Stimulated activated CD4-positive, alpha-beta T cell treated with anti-CD3 and anti-CD28 coated beads, Interleukin-12 subunit alpha, Interleukin-12 subunit beta, amount 100 ng/mL, for 24 hours (primary cell): ENCODE measurements around the gene AKAP8L.

ENCODE experiments used
- DNase-seq, 2 experiments: peaks; one replicate each; pipeline ENCODE4 v3.0.0-alpha.2; 2020; ENCODE audit warnings: low read depth in 2 of 2

The AKAP8L gene

GRCh38 chr19:15449620-15450527 is 31.1 kb upstream of the AKAP8L start, which contains the start of gene WIZ:
TSS of gene WIZ (minus strand) at chr19:15449956. CDS start at chr19:15448307, 1,649 bp downstream.
- peak; percentile 65 to 69 for DNase-seq

DNA sequence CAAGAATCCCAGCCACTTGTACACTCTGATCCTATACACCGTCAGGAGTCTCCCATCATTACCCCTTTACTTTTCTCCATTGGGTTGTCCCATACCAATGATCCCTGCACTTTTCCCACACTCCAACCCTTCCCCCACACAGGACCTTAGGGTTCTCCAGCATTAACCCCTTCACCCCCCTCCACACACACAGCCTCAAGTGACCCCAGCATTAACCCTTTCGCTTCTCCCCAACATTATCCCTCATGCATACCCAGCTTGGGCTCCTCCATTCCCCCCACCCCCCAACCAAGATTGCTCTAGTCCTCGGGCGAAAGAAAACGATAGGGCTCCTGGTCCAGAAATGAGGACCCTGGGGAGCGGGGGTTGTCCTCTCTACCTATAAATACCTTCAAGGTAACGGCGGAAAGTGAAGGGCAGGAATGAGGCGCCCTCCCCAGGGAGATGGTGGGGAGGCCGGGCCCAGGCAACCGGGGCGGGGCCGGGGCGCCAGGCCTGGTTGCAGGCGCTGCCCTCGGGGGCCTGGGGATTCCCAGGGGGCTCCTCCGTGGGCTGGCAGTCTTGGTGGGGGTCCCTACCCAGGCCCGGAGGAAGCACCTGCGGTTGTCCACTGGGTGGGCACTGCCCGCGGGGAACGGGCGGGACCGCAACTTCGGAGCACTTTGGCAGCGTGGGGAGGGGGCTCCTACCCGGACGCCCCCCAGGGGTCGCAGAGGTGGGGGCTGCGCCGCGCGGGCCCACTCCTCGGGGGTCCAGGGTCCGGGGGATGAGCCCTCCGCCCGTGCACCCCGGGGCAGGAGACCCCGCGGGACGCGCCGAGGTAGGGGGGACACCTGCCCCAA is 30.2 kb upstream of the AKAP8L start:
- DNase-seq = no peak

GRCh38 chr19:15448044-15448777 is 29.4 kb upstream of the AKAP8L start:
- DNase-seq = no peak

DNA sequence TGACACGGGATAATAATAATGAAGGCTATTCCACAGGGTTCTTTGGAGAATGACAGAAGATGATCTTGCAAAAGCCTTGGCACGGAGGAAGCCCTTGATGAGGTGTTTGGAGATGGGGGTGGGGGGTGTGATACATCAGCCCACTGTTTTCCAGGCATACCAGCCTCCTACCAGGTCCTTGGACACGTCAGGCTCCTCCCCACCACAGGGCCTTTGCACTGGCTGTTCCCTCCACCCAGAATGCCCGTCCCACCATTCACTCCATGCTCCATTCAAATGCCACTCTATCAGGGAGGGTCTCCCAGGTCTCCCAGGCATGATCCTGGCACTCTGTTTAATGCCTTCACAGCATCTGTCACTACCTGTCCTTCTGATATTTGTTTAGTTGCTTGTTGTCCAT is 28.3 kb upstream of the AKAP8L start:
- no peak for DNase-seq

GRCh38 chr19:15445807-15446376 is 27.1 kb upstream of the AKAP8L start:
- DNase-seq = no peak

- DNase-seq = no peak
Measured at GRCh38 chr19:15445227-15445605, 26.4 kb upstream of the AKAP8L start.

DNA sequence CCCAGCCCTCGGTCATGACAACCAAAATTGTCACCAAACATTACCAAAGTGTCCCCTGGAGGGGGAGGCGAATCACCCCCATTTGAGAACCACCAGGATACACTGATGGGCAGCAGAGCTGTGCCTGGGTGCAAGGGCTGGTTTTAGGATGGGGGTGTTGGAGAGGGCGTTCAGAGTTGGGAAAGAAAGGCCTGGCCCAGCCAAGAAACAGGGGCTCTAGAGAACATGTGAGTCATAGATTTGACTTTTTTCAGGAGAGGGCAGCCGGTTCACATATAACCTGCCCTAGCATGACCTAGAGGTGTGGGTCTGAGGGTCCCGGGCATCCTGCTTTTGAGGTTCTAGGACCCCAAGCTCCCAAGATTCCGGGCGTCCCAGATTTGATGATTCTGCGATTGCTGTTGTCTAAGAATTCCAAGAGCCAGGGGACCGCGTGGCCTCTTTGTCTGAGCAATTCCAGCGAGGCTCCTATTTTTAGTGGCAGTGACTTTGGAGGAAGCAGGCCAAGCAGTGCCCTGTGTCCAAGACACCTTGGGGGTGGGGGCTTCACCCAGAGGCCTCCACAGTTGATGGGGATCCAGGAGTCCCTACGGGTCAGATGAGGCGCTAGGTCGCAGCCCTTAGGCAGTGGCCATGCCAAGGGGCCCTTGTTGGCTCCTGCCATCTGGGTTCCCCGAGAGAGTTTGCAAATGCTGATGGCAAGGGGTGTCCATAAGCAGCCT is 25.9 kb upstream of the AKAP8L start:
- no peak for DNase-seq

- DNase-seq = no peak
Measured at GRCh38 chr19:15443838-15444237, 25.1 kb upstream of the AKAP8L start.

DNA sequence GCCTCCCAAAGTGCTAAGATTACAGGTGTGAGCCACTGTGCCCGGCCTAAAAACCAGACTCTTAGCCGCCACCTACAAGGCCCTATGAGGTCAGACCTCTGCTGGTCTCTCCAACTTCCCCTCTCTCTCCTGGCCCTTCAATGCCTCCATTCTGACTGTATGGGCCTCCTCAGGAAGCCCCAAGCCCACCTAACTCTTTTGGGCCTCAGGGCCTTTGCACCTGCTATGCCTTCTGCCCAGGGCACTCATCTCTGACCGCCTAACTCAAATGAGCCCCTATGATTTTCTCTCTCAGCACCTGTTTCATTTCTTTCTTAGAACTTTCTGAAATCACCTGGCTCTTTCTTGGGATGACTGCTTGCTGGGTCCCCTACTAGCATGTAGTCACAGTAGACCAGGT is 24.5 kb upstream of the AKAP8L start:
- no peak for DNase-seq

GRCh38 chr19:15442142-15442920 is 23.5 kb upstream of the AKAP8L start:
- DNase-seq = no peak

DNA sequence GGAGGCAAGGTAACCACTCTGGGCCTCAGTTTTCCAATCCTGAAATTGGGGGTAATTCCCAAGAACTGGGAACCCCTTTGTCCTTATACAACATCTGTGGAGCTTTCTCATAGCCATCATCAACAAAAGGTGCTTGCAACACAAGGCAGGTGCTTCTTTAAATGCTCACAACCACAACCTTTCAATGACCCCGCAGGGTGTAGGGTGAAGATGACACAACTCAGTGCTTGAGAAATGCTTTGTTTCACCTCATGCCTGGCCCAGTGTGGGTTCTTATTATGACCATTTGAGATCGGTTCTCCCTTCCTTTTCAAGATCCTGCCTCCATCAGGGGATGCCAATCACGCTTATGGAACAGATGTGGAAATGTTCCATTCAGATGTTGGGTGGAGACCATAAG is 22.5 kb upstream of the AKAP8L start:
- DNase-seq = no peak

GRCh38 chr19:15439821-15440641 is 21.2 kb upstream of the AKAP8L start:
- no peak for DNase-seq

GRCh38 chr19:15439078-15439799 is 20.5 kb upstream of the AKAP8L start:
- no peak for DNase-seq

GRCh38 chr19:15438577-15438976 is 19.8 kb upstream of the AKAP8L start:
- DNase-seq = no peak

DNA sequence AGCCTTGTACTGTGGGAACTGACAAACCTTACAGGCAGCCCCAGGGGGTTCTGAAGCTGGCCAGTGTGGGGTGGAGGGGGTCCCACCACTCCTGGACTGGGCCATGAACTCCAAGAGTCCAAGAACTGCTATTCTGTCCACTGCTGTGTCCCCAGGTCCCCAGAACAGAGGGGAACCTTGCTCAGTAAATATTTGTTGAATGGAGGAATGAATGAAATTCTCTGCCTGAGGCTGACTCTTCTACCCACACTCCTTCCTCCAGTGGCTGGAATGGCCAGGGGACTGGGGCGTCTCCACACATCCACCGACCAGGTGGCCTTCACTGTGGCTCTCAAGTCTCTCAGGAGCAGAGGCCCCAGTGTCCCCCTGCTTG is 19.3 kb upstream of the AKAP8L start:
- DNase-seq = no peak

- DNase-seq = no peak
Measured at GRCh38 chr19:15437355-15438123, 18.8 kb upstream of the AKAP8L start.

DNA sequence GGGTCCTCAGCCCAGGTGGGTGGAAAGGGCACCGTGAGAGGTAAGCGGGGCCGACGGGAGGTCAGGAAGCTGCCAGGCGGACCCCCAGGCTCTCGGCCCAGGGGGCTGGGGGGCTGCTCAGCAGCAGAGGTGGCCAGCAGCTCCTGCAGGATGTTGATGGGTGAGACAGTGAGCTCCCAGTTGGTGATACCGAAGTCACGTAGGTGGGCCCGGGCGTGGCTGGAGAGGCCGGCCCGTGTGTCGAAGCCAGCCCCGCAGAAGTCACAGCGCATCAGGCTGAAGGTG is 18.0 kb upstream of the AKAP8L start:
- no peak for DNase-seq
